GM20000 (cell line): ENCODE results near the gene OR51B6.
"Not testable (repeated sequence)": the region's sequence is repeated elsewhere in the genome, so short reads cannot be mapped to it uniquely, and the experiment has no call there.

Experiments
- DNase-seq: peaks from one replicate; pipeline ENCODE4 v3.0.0; 2012; ENCODE audit warnings: low spot score
- CTCF ChIP-seq: IDR thresholded peaks from 2 replicates; pipeline ENCODE4 v1.5.1; 2012; ENCODE audit warnings: mild to moderate bottlenecking, control low read depth; ENCODE audit errors: extremely low read depth, missing control alignments

OR51B6 gene

GRCh38 chr11:5317292-5317691 is 34.0 kb upstream of the OR51B6 start:
- DNase-seq: no peak
- TF ChIP-seq CTCF: no peak

- DNase-seq: no peak
- TF ChIP-seq CTCF: no peak
Measured at GRCh38 chr11:5324197-5324596, 27.1 kb upstream of the OR51B6 start, which contains the start of gene OR51B2. OR51B2 (minus strand) TSS chr11:5324297; CDS start chr11:5324297, 0 bp downstream.

GRCh38 chr11:5335170-5335569 is 16.1 kb upstream of the OR51B6 start:
- DNase-seq: no peak
- TF ChIP-seq CTCF: no peak

GRCh38 chr11:5336331-5336730 is 15.0 kb upstream of the OR51B6 start:
- TF ChIP-seq CTCF: no peak
- DNase-seq: no peak

GRCh38 chr11:5337253-5337652 is 14.1 kb upstream of the OR51B6 start:
- not testable (repeated sequence) for DNase-seq

- DNase-seq: no peak
- TF ChIP-seq CTCF: no peak
Measured at GRCh38 chr11:5339771-5340322, 11.5 kb upstream of the OR51B6 start.

- no peak for TF ChIP-seq CTCF
- DNase-seq: no peak
Measured at GRCh38 chr11:5343474-5344335, 7.6 kb upstream of the OR51B6 start, which contains the start of gene OR51B5. OR51B5 (minus strand) TSS chr11:5343524; CDS start chr11:5343524, 0 bp downstream.
